ENCODE data around the gene PDZD7. TPM values are rescaled to one million over a fixed set of nuclear protein-coding genes. Genes with fewer than 3 reads are reported as not detected.
A peak's percentile ranks its signal among the peaks of the same experiment; 100 is the strongest.

Gene PDZD7
- total and polyA plus RNA-seq, 2 of the 8 experiments (the other 6 are each of a cell fraction or from before 2014, with no cell fraction given), result 0.88 to 1.6 TPM

DNA sequence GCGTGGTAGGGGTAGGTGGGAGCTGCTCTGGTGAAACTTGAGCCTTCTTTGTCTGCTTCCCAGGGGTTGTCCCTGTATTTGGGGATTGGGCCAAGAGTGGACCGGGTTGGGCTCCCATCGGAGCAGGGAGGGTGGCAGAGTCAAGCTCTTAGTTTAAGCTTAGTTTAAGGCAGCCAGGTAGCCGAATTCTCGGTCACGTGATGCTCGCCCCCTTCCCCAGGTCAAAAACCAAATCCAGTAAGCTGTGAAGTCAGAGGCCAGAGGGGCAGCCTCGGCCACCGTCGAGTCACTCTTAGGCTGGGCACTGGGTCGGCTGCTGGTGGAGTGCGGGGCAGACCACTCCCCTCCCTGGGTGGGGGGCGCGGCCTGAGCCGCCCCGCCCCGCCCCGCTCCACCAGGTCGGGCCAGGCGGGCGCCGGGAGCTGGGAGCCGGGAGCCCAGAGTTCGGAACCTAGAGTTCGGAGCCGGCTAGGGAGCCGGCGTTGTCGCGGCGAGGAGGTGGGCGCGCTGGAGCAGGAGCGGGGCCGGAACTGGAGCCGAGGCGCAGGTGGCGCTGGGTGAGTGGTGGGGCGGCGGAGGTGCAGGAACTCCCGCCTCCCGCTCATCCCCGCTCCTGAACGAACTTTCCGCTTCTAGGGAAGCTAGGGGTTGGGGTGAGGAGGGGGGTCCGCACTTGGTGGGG is 34.1 kb downstream of the PDZD7 start (continued):
- TF ChIP-seq USF2 (IDR thresholded peaks at IDR 0.05; ENCODE audit: low read length) (peak; percentile 84), BACH1 (IDR thresholded peaks at IDR 0.05; ENCODE audit: low read length) (no peak), TEAD4 (IDR thresholded peaks at IDR 0.05; ENCODE audit: low read depth, low read length) (no peak), GTF2F1 (IDR thresholded peaks at IDR 0.05; ENCODE audit: borderline replicate concordance, low read depth, low read length) (peak; percentile 68; the same call in 1 of the 2 replicates), KDM1A (IDR thresholded peaks at IDR 0.05; ENCODE audit: borderline replicate concordance, low read length) (no peak), FOSL1 (IDR thresholded peaks at IDR 0.05; ENCODE audit: insufficient read depth, low read depth, low read length) (no peak), ASH2L (IDR thresholded peaks at IDR 0.05; ENCODE audit: low read length) (peak; percentile 48), HDAC2 (IDR thresholded peaks at IDR 0.05; ENCODE audit: borderline replicate concordance in 1 of 2, low read depth in 2 of 2, low read length in 2 of 2) (no peak; a peak in 1 of 4 replicates), RAD21 (IDR thresholded peaks at IDR 0.05 in 1 of 2, conservative IDR thresholded peaks at IDR 0.05 in 1 of 2; ENCODE audit: low read depth in 2 of 2, low read length in 2 of 2) (no peak), CBX8 (IDR thresholded peaks at IDR 0.05; ENCODE audit: borderline replicate concordance, low read depth, low read length) (no peak), MAFK (IDR thresholded peaks at IDR 0.05; ENCODE audit: low read depth, low read length) (no peak), POLR2AphosphoS5 (IDR thresholded peaks at IDR 0.05; ENCODE audit: low read depth, low read length) (peak; percentile 48; the same call in 1 of the 2 replicates), RXRA (IDR thresholded peaks at IDR 0.05; ENCODE audit: insufficient read depth, low read depth, low read length) (no peak), JUND (IDR thresholded peaks at IDR 0.05; ENCODE audit: low read length) (no peak), TCF12 (IDR thresholded peaks at IDR 0.05; ENCODE audit: low read depth, low read length) (no peak), KDM4A (IDR thresholded peaks at IDR 0.05; ENCODE audit: low read depth, low read length, severe bottlenecking) (peak; percentile 72), SIX5 (IDR thresholded peaks at IDR 0.05; ENCODE audit: low read depth, low read length) (no peak), SUZ12 (IDR thresholded peaks at IDR 0.05; ENCODE audit: low read length) (no peak), RNF2 (IDR thresholded peaks at IDR 0.05; ENCODE audit: borderline replicate concordance, low read depth, low read length, missing control alignments, poor library complexity, severe bottlenecking) (no peak)
- TF ChIP-seq, protein P1, sequence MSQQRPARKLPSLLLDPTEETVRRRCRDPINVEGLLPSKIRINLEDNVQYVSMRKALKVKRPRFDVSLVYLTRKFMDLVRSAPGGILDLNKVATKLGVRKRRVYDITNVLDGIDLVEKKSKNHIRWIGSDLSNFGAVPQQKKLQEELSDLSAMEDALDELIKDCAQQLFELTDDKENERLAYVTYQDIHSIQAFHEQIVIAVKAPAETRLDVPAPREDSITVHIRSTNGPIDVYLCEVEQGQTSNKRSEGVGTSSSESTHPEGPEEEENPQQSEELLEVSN (IDR thresholded peaks at IDR 0.05), result no peak

Data from H1 (cell line).